WTC11 (cell line): ENCODE data around the gene CERS3. TPM values are rescaled to one million over a fixed set of nuclear protein-coding genes. Genes with fewer than 3 reads are reported as not detected.

Experiments used
- ATAC-seq: fragments of 200-7000 bp; cut with Tn5 transposase; 2 replicates; pipeline ENCODE4 v1.10.0; 2021; ENCODE audit warnings: mild to moderate bottlenecking, moderate library complexity
- Bru-seq: library from RNA; stranded (reverse); fragments of 400-500 nt; gene quantifications from one replicate; lab custom pipeline; 2021; lab: Mats Ljungman, UMichigan
- CTCF ChIA-PET: fragments of 300-600 bp; sonication (Branson Sonifier 250); formaldehyde crosslinking; loops from one replicate; lab custom pipeline; 2021; ENCODE audit warnings: antibody characterized with exemption; lab: Charles Lee
- POLR2A ChIA-PET: fragments of 350-600 bp; sonication (Branson Sonifier 250); formaldehyde crosslinking; loops from one replicate; lab custom pipeline; 2021; ENCODE audit warnings: antibody characterized with exemption; lab: Charles Lee
- DNase-seq: peaks from one replicate; pipeline ENCODE4 v3.0.0; 2021; ENCODE audit warnings: low spot score
- H3K27ac Mint-ChIP-seq: 2 replicates; pipeline ENCODE4 v1.8.0; 2021; ENCODE audit warnings: mixed read lengths
- H3K27me3 Mint-ChIP-seq: 2 replicates; pipeline ENCODE4 v1.8.0; 2021; ENCODE audit warnings: low read depth, mild to moderate bottlenecking, moderate library complexity, mixed read lengths
- H3K36me3 Mint-ChIP-seq: 2 replicates; pipeline ENCODE4 v1.8.0; 2021; ENCODE audit warnings: mixed read lengths
- H3K4me1 Mint-ChIP-seq: 2 replicates; pipeline ENCODE4 v1.8.0; 2022; ENCODE audit warnings: mixed read lengths
- H3K4me3 Mint-ChIP-seq: 2 replicates; pipeline ENCODE4 v1.8.0; 2021; ENCODE audit warnings: mild to moderate bottlenecking, moderate library complexity, mixed read lengths
- H3K9me3 Mint-ChIP-seq: 2 replicates; pipeline ENCODE4 v1.8.0; 2021; ENCODE audit warnings: mixed read lengths
- AFF4 ChIP-seq: sonication (generic); formaldehyde crosslinking; IDR thresholded peaks from 2 replicates; pipeline ENCODE4 v1.8.1; 2023; ENCODE audit warnings: mild to moderate bottlenecking, missing genetic modification reagents, borderline replicate concordance
- ATF6 ChIP-seq: sonication (generic); formaldehyde crosslinking; IDR thresholded peaks from 2 replicates; pipeline ENCODE4 v1.8.1; 2023; ENCODE audit warnings: mild to moderate bottlenecking, missing genetic modification reagents
- CBFB ChIP-seq: sonication (generic); formaldehyde crosslinking; IDR thresholded peaks from 2 replicates; pipeline ENCODE4 v1.8.1; 2022; ENCODE audit warnings: mild to moderate bottlenecking, low read depth, missing genetic modification reagents
- CDX4 ChIP-seq: fragments of 250-450 bp; sonication (Bioruptor Pico); IDR thresholded peaks from 2 replicates; pipeline ENCODE4 v1.9.0; 2021; ENCODE audit warnings: moderate library complexity, mild to moderate bottlenecking, inconsistent platforms, borderline replicate concordance
- FOXK1 ChIP-seq: sonication (generic); formaldehyde crosslinking; IDR thresholded peaks from 2 replicates; pipeline ENCODE4 v1.8.0; 2022; ENCODE audit warnings: mild to moderate bottlenecking, moderate library complexity, missing genetic modification reagents
- GABPB1 ChIP-seq: sonication (generic); formaldehyde crosslinking; IDR thresholded peaks from 2 replicates; pipeline ENCODE4 v1.8.1; 2023; ENCODE audit warnings: mild to moderate bottlenecking, missing genetic modification reagents
- JUN ChIP-seq: sonication (generic); formaldehyde crosslinking; IDR thresholded peaks from 2 replicates; pipeline ENCODE4 v1.8.0; 2023; ENCODE audit warnings: mild to moderate bottlenecking, missing genetic modification reagents
- KAT7 ChIP-seq: sonication (generic); formaldehyde crosslinking; IDR thresholded peaks from 2 replicates; pipeline ENCODE4 v1.8.1; 2023; ENCODE audit warnings: missing genetic modification reagents, mild to moderate bottlenecking, borderline replicate concordance
- MYBL2 ChIP-seq: sonication (generic); formaldehyde crosslinking; IDR thresholded peaks from 2 replicates; pipeline ENCODE4 v1.8.1; 2023; ENCODE audit warnings: mild to moderate bottlenecking, moderate library complexity, missing genetic modification reagents
- NR2C2 ChIP-seq: sonication (generic); formaldehyde crosslinking; IDR thresholded peaks from 2 replicates; pipeline ENCODE4 v1.8.0; 2022; ENCODE audit warnings: mild to moderate bottlenecking, missing genetic modification reagents
- OVOL2 ChIP-seq: fragments of 250-450 bp; sonication (Bioruptor Pico); IDR thresholded peaks from 2 replicates; pipeline ENCODE4 v1.9.0; 2021; ENCODE audit warnings: mild to moderate bottlenecking, borderline replicate concordance
- PRRX2 ChIP-seq: fragments of 250-450 bp; sonication (Bioruptor Pico); IDR thresholded peaks from 2 replicates; pipeline ENCODE4 v1.8.0; 2021; ENCODE audit warnings: mild to moderate bottlenecking
- RELA ChIP-seq: sonication (generic); formaldehyde crosslinking; IDR thresholded peaks from 2 replicates; pipeline ENCODE4 v1.8.1; 2022; ENCODE audit warnings: missing genetic modification reagents, mild to moderate bottlenecking, borderline replicate concordance
- TEAD1 ChIP-seq: sonication (generic); formaldehyde crosslinking; IDR thresholded peaks from 2 replicates; pipeline ENCODE4 v1.8.0; 2022; ENCODE audit warnings: mild to moderate bottlenecking, missing genetic modification reagents
- TP53 ChIP-seq: sonication (generic); formaldehyde crosslinking; IDR thresholded peaks from 2 replicates; pipeline ENCODE4 v1.8.1; 2023; ENCODE audit warnings: mild to moderate bottlenecking, missing genetic modification reagents
- ZNF138 ChIP-seq: sonication (generic); formaldehyde crosslinking; conservative IDR thresholded peaks from 2 replicates; pipeline ENCODE4 v1.8.1; 2022; ENCODE audit warnings: mild to moderate bottlenecking, moderate library complexity, missing genetic modification reagents
- ZNF219 ChIP-seq: sonication (generic); formaldehyde crosslinking; IDR thresholded peaks from 2 replicates; pipeline ENCODE4 v1.8.0; 2023; ENCODE audit warnings: missing genetic modification reagents, mild to moderate bottlenecking, borderline replicate concordance
- ZNF416 ChIP-seq: fragments of 250-450 bp; sonication (Bioruptor Pico); IDR thresholded peaks from 2 replicates; pipeline ENCODE4 v1.9.0; 2021; ENCODE audit warnings: mild to moderate bottlenecking, inconsistent platforms
- ZNF425 ChIP-seq: fragments of 250-450 bp; sonication (Bioruptor Pico); conservative IDR thresholded peaks from 2 replicates; pipeline ENCODE4 v1.9.0; 2021; ENCODE audit warnings: mild to moderate bottlenecking
- long read RNA-seq, 3 experiments: library from RNA in 1 of 3; library from capped mRNA in 1 of 3; library from polyadenylated mRNA in 1 of 3; unstranded in 2 of 3; stranded (forward) in 1 of 3; transcript quantifications; one replicate each; pipeline ENCODE4 v2.0.0, GENCODE V29; 2021
- total RNA-seq: library from RNA; stranded (reverse); gene quantifications from 3 replicates; pipeline ENCODE4 v1.2.3, GENCODE V29; 2021

Gene CERS3
- total RNA-seq (0.74 to 1.5 TPM (median 0.94 TPM) in 3 replicates), Bru-seq, nascent RNA (percentile 13 among the genes with signal in this experiment)
- long read RNA-seq, experiment 1 = 0 reads
- long read RNA-seq, experiment 2, partial matches to known transcripts = 0 of 2 reads
- long read RNA-seq, experiment 2, other reads (novel, unspliced or antisense) = 2 of 2 reads
- long read RNA-seq, experiment 3 = 0 reads

DNA sequence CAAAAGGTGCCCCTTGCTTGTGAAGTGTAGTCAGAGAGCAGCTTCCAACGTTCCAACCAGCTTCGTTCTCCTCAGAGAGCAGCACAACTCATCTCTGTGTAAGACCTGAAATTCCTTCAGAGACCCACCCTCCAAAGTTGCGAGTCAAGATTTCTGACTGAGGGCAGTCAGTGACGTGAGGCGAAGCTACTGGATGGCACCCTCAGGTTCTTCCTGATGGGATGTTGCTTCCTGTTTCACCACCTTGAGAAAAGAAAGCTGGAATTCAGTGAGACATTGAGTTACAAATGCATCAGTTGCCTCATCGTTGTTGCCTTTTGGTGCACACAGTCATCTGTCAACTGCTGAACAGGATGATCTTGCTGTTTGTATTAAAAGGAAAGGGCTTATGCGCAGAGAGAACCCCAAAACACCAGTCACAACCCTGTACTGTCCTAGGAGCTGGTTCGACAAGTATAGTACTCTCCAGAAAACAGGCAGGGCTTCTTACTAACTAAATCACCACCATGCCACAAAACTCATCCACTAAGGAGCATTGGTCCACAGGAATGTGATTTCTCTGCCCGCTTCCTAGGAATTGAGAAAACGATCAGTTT is at the start of gene CERS3:
TSS of gene CERS3 (minus strand) at position 118 of the 596 bp plus-strand sequence. CDS start 27,101 bp downstream, outside the sequence.
- CTCF ChIA-PET = interaction anchor here (1.4 kb wide), 1 partner anchor 179 kb away, joined by 3 read pairs; no protein-coding TSS in a partner anchor
- Mint-ChIP-seq H3K4me3 (no peak within 1 kb of the TSS), H3K4me1 (no peaks in the 10 kb centered on the region)

More for the DNA sequence above, at the start of gene CERS3:
- Mint-ChIP-seq H3K36me3 (no peaks in the 10 kb centered on the region), H3K27me3 (no peaks in the 10 kb centered on the region), H3K27ac (no peak within 1 kb of the TSS), H3K9me3 (peaks cover 2% of the 10 kb centered on the region)
- ATAC-seq (no peak), DNase-seq (no peak)
- POLR2A ChIA-PET = no interaction called here
- TF ChIP-seq FOXK1 (CRISPR knock-in tag) (no peak), CDX4 (no peak), OVOL2 (no peak), KAT7 (CRISPR knock-in tag) (no peak), ZNF219 (no peak), JUN (CRISPR knock-in tag) (no peak), GABPB1 (CRISPR knock-in tag) (no peak), RELA (CRISPR knock-in tag) (no peak), ZNF416 (CRISPR knock-in tag) (no peak), NR2C2 (CRISPR knock-in tag) (no peak), PRRX2 (CRISPR knock-in tag) (no peak), CBFB (CRISPR knock-in tag) (no peak), MYBL2 (CRISPR knock-in tag) (no peak), AFF4 (CRISPR knock-in tag) (no peak), ATF6 (no peak), TEAD1 (no peak), ZNF138 (CRISPR knock-in tag) (no peak), ZNF425 (CRISPR knock-in tag) (no peak), TP53 (CRISPR knock-in tag) (no peak)
